A172 (cell line): Measurements from ENCODE around the gene ABCB4. TPM values are rescaled to one million over a fixed set of nuclear protein-coding genes. Genes with fewer than 3 reads are reported as not detected.

Experiments
- DNase-seq: peaks from one replicate; pipeline ENCODE4 v3.0.0-alpha.2; 2015; ENCODE audit warnings: low spot score
- total RNA-seq: library from RNA; depleted of rRNA; stranded (reverse); fragments of >200 nt; shearing (Covaris generic); gene quantifications from 2 replicates; pipeline ENCODE4 v1.2.3, GENCODE V29; 2014

ABCB4 gene
- total RNA-seq, 1 experiment from 2014 or later = not detected

DNA sequence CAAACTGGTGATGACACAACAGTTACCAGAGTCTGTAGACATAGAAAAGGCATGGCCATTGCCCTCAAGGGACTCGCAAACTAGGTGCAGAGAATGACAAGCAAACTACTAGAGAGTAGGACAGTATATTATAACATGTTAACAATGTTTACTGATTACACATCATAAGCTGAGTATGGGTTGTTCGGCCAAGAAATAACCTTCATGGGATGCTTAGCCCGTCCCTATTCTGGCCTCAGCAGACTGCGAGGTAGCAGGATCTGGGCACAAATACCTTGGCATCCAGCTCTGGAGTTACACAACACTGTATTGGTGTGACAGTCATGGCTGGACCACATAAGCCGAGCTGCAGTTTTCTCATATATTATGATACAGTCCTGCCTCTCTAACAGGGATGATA is 51.4 kb downstream of the ABCB4 start:
- DNase-seq = no peak

DNA sequence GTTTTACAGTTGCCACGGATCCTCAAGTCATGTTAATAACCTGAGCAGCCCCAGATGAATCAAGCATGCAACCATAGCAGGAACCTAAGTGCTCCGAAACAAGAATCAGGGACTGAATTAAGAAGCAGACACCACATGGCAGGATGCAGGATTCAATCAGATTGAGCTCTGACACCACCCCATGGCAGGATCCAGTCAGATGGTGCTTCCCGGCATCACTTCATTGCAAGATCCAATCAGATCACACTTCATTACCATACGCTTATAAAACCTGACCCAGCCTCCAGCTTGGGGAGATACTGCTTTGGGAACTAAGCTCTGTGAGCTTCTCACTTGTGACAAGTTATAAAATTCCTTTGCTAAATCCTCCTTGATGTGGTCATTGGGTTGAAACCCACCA is 55.3 kb downstream of the ABCB4 start:
- DNase-seq = no peak

DNA sequence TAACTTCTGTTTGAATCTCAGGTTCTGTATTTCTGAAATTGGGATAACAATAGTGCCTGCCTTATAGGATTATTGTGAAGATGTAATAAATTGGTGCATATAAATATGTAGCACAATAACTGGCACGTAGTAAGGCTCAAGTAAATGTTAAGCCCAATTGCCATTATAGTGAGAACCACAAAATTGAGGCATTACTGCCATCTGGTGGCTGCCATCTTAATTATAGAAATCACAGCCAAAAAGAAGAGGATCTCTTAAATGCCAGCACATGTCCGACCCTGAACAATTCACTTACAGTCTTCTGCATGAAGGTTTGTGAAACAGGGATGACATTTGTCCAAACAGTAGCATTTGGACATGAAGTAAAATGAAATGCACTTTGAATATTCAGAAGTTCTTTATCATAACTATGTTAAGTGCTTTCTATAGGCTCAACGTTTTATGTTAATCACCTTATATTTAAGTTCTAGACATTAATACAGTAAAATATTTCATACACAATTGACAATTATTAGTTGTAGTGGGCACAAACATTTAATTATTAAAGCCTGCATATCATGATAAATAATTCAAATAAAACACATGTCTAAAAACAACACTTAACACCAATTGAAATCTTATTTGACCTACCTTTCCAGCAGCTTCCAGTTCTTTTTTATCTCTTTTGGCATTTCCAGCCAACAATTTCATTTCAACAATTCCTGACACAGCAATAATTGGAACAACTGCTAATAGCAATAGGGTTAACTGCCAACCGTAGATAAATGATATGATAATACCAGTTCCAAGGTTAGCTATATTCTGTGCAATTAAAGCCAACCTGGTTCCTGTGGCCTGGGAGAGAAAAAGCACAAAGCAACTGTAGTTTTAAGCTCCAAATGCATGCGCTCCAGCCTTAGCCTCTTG is 58.5 kb downstream of the ABCB4 start:
- peak; percentile 66 for DNase-seq

DNA sequence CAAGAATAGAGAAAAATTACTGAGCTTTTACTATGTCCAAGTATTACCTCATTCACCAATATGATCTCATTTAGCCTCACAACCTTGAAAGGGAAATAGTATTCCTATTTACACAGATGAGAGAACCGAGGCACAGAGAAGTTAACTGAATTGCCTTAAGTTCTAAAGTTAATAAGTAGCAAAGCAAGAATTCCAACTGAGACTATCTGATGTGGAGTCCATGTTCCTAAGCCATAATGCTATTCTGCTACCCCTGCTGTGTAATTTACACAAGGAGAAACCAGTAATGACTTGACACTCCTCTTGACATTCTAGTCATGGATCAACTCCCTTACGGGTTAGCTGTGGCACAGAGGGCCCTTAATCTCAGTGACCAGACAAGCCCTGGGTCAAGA is 60.7 kb downstream of the ABCB4 start:
- no peak for DNase-seq

DNA sequence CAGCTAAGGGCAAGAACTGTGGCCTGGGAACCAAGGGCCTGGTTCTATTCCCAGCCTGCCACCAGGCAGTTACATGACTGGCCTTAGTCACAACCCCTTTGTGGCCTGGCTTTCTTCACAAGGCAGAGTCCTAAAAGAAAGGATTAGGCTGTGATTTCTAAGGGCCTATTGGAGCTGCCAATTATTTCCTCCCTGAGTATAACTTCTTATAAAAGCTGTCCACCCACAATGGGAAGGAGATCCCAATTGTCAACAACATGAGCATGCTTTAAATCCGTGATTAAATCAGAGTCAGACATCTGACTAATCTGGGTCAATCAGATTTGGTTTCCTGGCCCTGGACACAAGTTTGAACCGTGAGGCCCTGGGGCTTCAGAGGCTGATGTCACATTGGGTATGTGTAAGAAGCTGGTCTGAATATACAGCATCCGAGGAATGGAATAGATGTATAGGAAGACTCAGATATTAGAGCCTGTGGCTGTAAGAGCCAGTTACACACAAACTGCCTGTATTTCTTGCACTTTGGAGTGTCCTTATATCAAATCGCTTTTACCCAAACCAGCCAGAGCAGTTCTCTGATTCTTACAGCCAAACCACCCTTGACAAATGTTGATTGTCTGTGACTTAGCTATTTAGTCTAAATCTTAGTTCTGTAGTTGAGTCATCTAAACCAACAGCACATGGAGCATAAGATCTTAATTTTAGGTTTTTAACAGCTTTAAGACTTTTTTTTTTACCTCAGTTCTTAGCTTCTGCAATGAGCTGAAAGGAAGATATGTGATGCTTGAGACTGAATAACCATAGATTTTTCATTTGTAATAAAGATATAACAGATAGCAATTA is 61.3 kb downstream of the ABCB4 start:
- DNase-seq = no peak

DNA sequence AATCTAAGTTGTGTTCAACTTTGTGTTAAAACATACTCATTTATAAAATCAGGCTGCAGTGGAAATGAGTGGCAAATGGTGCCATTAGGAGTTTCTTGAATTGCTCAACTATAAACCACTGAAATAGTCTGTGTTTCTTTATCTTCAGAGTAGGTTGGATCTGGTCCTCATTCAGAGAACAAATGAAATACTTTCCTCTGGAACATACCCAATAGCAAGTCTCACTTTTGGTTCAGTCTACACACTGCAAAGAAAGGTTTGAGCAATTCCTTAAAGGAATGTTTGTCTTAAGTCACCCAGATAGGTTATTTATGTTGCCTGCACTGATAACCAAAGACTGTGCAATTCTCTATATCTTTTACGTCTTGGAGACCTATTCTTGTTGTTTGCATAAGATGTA is 62.5 kb downstream of the ABCB4 start:
- no peak for DNase-seq

DNA sequence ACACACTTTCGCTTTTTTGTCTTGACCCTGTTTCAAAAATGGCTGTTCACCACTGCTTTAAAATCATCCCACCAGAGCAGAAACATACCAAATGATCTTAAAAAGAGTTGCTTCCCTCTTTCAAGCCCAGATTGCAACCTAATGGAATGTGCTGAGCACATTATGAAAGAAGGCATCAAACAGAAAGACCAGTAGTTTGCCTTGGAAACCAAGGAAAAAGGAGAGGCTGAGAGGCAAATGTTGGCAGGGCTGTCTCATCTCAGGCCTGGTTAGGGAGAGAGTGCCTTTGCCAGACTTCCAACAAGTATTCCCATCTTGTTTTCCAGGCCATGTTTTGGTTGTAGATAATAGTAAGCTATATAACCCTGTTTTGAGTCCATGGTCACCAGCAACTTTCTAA is 64.3 kb downstream of the ABCB4 start:
- no peak for DNase-seq

DNA sequence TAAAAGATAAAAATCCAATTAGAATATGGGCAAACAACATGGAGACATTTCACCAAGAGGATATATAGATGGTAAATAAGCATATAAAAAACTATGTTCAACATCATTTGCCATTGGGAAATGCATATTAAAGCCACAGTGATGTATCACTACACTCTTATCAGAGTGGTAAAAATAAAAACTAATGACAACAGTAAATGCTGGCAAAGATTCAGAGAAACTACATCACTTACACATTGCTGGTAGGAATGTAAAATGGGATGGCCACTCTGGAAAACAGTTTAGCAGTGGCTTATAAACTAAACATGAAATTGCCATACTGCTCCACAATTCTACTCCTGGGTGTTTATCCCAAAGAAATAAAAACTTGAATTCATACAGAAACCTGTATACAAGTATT is 70.8 kb downstream of the ABCB4 start:
- no peak for DNase-seq

DNA sequence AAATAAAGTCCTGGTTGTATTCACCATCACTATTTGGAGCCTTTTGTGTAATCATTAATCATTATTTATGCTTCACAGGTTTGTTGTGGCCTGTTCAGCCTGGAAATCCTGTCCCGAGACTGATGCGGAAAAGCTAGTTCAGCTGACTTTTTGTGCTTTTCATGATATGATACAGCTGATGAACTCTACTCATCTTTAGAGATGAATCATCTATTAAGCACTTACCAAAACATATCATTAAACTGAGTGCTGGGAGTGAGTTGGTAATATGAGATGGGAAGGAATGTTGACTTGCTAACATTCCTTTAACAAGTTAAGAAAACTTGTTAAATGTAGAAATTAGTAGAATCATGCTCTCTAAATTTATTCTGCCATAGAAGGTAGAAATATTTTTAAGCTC is 77.0 kb downstream of the ABCB4 start:
- DNase-seq = peak; percentile 16

DNA sequence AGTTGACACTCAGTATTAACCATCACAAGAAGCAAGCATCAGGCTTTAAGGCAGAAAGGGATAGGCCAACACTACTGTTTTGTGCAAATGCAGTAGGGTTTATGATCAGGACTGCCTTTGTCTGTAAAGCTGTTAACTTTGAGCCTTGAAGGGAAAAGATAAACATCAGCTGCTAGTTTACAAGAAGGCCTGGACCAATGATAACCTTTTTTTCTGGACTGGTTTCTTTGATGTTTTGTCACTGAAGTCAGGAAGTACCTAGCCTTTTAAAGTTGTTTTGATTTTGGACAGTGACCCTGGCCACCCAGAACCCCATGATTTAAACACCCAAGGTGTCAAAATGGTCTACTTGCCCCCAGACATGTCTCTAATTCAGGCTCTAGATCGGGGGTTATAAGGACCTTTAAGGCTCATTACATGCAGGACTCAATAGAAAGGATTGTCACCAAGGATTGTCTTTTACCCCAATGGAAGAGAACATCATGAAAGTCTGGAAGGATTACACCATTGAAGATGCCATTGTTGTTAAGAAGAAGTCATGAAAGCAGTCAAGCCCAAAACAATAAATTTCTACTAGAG is 79.9 kb downstream of the ABCB4 start:
- DNase-seq = no peak

DNA sequence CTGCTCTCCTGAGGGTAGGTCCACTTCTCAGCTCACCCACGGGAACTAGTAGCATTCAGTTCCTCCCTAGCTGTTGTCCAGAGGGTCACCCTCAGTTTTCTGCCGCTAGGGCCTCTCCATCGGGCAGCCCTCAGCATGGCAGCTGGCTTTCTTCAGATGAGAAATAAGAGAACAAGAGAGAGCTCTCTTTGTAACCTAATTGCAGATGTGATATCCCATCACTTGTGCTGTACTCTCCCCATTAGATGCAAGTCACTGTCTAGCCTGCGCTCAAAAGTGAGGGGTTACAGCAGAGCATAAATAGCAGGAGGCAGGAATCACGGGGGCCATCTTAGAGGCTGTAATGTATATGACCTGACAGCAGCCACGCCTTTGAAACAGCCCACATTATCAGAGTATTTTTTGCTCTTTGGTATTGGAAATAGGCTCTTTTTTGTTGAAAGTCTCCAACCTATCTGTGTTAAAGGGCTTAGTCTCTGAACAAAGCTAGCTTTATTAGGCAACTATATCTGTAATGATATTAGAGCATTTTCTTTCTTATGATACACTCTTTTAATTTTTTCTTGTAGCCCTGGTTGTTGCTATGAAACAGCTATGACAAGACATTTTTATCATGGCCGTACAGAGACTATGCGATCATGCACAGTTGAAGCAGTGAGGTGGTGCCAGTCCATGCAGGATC is 84.3 kb downstream of the ABCB4 start:
- no peak for DNase-seq

DNA sequence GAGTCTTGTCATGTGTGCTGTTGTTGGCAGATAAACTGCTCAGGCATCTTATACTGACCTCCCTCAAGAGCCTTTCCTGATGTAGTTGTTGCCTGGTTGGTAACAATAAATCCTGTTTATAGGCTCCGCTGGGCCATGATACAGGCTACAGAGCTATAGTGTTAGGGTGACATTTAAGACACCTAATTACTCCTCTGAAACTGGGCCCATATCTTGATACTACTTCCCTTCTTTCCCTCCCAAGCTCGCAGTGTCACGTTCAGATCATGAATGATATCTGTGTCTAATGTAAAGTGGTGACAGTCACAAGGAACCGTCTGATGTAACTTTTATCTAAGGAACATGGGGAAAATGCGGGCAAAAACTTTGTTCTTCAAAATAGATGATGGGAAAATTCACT is 94.6 kb downstream of the ABCB4 start:
- DNase-seq = no peak

DNA sequence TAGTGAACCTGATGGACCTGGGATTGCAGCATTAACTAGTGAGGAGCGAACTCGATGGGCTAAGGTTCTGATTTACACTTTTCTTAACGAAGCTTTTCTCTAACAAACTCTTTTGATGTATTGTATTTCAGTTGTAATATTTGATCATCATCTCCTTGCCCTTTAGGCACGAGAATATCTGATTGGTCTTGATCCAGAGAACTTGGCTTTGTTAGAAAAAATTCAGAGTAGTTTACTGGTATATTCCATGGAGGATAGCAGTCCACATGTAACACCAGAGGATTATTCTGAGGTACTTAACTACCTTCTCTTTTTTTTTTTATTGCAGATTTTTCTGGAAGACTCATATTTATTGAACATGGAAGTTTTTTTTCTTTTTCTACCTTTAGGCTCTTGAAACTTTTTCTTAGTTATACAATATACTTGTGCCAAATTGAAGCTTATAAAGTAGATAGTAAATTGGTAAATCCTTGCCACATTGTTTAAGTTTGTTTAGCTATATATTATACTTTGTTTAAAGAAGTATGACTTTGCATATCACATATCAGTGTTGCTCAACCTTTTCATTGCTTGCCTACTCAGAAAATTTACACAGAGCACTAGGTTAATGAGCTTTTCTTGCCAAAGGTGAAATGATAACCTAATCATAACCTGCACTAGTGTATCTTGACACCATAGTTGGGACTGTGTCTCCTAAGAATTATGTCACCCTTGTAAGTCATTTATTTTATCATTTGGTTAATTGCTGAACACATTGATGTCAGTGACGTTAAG is 99.6 kb downstream of the ABCB4 start:
- DNase-seq = no peak

DNA sequence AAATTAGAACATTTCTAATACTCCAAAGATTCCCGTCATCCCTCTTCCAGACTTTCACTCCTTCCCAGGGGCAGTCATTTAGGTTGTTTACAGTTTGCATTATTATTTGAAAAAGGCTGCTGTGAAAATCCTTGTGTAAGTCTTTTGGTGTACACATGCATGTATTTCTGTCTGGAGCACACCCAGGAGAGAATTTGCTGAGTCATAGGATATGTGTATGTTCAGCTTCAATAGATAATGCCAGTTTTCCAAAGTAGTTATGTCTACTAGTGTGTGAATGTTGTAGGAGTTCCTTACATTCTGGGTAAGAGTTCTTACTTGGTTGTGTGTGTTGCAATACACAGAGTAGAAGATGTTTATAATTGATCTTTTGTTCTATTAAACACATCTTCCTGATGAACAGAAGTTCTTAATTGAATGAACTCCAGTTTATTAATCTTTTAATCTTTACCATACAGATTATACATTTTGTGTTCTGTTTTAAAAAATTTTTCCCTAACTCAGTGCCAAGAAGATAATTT is 104.8 kb downstream of the ABCB4 start:
- peak; percentile 17 for DNase-seq

DNA sequence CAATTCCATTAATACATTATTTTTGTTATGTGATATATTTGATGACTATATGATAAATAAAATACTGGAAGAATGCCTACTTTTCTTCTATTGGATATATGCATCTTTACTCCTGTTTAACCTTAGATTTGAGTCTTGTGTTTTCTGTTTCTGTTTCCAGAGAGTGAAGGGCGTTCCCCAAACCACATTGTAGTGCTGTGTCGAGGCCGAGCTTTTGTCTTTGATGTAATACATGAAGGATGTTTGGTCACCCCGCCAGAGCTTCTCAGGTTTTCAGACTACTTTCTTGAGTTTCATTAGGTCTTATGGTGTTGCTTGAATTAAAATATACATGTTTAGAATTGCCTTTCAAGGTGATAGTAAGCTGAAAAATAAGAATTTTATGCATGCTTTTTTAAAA is 106.3 kb downstream of the ABCB4 start:
- no peak for DNase-seq

DNA sequence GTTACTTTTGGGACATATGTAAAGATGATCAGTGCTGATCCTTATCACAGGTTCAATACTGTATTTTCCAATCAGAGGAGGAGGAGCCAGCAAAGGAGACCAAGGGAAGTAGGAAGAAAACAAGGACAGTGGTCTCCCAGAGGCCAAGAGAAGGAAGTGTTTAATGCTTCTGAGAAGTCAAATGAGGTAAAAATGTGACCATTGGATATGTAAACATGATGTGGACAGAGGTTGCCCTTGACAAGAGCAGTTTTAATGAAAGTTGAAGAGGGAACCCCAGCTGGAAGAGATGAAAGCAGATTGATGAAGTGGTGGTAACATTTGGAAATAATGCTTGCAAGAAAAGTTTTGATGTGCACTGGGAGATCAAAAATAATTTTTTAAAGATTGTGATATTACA is 111.2 kb downstream of the ABCB4 start:
- no peak for DNase-seq

DNA sequence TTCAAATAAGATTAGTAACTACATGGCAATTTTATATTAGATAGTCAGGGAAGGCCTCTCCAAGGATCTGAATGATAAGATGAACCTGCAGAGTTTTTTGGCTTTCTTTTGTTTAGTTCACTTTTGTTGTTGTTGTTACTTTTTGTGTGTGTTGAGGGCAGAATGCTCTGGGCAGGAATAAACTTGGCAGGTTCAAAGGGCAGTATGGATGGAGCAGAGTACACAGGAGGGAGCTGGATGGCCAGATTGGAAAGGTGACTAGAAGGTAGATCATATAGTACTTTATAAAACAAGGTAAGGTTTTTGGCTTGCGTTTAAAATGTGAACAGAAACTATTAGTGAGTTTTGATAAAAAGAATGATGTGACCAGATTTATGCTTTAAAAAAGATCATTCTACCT is 112.1 kb downstream of the ABCB4 start:
- DNase-seq = no peak

DNA sequence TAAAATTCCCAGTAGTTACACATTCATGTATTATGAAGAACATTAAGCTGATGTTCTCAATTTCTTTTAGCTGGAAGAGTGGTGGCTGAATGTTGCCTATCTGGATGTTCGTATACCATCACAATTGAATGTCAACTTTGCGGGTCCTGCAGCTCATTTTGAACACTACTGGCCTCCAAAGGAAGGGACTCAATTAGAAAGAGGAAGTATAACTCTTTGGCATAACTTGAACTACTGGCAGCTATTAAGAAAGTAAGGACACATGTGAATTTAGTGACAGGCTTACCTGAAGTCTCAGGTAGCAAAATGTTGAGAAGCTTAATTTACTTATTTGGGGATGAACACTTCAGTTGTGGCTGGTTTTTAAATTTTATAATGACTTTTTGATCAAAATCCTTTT is 114.2 kb downstream of the ABCB4 start:
- DNase-seq = no peak

DNA sequence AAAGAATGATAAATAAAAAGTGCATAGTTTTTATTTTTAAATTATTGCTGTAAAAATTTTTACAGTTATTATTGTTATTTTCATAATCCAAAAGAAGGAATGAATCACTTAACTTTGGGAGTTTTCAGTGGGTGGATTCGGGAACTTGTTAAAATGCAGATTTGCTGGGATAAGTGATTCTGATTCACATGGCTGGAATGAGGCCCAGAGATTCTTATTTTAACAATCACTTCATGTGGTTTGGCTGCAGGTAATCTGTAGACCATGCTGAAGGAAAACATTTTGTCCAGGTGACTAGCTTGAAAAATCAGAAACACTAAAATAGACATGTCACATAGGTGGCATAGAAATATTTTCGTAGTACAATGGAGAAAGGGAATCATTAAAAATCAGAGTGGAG is 116.1 kb downstream of the ABCB4 start:
- peak; percentile 58 for DNase-seq

DNA sequence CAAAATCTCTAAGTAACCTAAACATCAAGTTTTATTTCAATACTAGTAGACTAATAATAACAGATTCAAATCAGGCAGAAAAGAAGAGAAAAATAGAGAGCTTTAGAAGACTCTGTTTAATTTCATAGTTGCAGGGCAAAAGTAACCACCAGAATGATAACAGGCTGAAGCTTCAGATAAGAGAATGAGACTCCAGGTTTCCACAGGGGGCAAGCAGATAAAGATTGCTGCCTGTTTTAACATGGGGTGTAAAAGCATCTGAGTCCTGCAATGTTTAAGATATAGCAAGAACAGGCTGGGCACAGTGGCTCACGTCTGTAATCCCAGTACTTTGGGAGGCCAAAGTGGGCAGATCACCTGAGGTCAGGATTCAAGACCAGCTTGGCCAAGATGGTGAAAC is 119.0 kb downstream of the ABCB4 start:
- no peak for DNase-seq

DNA sequence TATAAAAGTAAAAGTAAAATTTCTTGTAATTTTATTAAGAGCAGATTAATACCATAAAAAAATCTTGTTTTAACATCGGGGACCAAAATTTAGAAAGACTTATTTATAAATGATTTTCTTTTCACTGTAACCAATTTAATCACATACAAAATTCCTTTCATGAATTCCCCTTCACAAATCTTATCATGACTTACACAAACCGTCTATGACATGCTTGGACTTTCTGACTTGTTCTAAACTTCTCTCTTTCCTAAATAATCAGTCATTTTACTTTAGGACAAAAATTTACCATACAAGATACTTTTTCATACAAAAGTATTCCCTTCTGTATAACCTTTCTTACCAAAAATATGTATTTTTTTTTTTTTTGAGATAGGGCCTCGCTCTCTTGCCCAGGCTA is 120.7 kb downstream of the ABCB4 start:
- DNase-seq = peak; percentile 19
